ENCODE data around the gene SYNRG.

The SYNRG gene

GRCh38 chr17:37475731-37476420 lies 133.3 kb downstream of the SYNRG start:
- FAIRE-seq, result no peak

GRCh38 chr17:37470181-37470580 lies 139.0 kb downstream of the SYNRG start:
- FAIRE-seq, result no peak

GRCh38 chr17:37466471-37466870 lies 142.7 kb downstream of the SYNRG start:
- FAIRE-seq, result no peak

- FAIRE-seq, result no peak
Measured at GRCh38 chr17:37465069-37465616, 144.1 kb downstream of the SYNRG start.
